Transverse colon (tissue), 4 donors: ENCODE data around the gene HBZ.

Experiments used
- CTCF ChIP-seq, 5 experiments: fragments of 200-600 bp in 3 of 5; fragments of 450-650 bp in 2 of 5; sonication (generic) in 3 of 5; IDR thresholded peaks; 1 replicate in 2 of 5; 2 replicates in 3 of 5; pipeline ENCODE4 v1.5.1; 2016 to 2017; ENCODE audit warnings: antibody characterized with exemption in 5 of 5, inconsistent platforms in 3 of 5, mild to moderate bottlenecking in 2 of 5, moderate library complexity in 1 of 5
- EP300 ChIP-seq: sonication (generic); formaldehyde crosslinking; IDR thresholded peaks from one replicate; pipeline ENCODE4 v1.6.1; 2017; ENCODE audit warnings: antibody characterized with exemption, low read depth
- POLR2A ChIP-seq: fragments of 450-650 bp; IDR thresholded peaks from one replicate; pipeline ENCODE4 v1.6.1; 2016; ENCODE audit warnings: antibody characterized with exemption, mild to moderate bottlenecking, moderate library complexity
- POLR2AphosphoS5 ChIP-seq, 3 donors: sonication (generic); formaldehyde crosslinking; IDR thresholded peaks; one replicate each; pipeline ENCODE4 v1.6.1; 2016; ENCODE audit warnings: antibody characterized with exemption in 3 of 3

DNA sequence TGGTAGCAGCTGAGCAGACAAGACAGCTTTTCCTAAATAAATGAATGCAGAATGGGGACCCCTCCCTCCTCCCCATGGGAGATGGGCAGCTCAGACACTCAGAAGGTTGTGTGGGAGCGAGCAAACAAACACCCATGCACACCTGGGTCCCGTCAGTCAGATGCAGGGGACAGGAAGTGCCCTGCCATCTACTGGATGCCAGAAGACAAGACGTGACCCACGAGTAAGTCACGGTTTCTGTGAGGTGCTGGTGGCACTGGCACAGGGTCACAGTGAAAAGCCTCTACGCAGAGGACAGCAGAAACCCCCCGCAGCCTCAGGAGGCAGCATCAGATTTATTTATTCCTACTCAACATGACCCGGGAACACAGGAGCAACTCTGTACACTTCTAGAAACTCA lies 36.2 kb downstream of the HBZ start:
- no peak for TF ChIP-seq CTCF (IDR thresholded peaks at IDR 0.05)
- no peak for TF ChIP-seq POLR2A
- no peak for TF ChIP-seq EP300
- TF ChIP-seq POLR2AphosphoS5 (IDR thresholded peaks at IDR 0.05), result no peak
